ENCODE measurements around the gene CYLC1.

The CYLC1 gene, protein sequence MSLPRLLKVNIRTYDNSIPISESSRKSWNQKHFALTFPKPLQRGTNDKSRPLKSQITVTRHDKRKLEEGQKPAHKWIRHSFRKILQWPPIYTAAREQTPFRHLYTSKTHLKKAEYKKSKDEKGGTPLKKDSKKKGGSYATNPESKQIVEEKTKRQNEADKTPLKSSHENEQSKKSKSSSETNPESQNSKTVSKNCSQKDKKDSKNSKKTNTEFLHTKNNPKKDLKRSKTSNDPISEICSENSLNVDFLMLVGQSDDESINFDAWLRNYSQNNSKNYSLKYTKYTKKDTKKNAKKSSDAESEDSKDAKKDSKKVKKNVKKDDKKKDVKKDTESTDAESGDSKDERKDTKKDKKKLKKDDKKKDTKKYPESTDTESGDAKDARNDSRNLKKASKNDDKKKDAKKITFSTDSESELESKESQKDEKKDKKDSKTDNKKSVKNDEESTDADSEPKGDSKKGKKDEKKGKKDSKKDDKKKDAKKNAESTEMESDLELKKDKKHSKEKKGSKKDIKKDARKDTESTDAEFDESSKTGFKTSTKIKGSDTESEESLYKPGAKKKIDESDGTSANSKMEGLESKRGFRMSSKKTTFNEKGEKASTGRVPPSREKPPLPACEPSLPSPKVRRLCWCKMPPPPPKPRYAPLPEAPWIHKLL

DNA sequence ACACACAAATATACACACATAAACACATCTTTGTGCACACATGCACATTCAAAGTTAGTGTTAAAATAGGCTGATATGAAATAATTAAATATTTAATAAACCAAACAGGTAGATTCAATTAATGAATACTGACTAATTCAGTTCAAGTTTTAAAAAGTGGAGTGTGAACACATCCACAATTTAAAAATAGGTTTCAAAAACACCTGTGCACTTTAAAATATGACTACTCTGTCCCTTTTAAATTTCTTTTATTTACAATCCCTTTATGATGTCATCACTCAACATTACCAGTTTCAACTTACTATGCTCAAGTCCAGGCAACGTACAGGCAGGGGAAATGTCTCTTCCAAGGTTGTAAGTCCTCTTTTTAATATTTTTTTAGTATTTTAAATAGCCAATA lies at the start of gene CYLC1:
TSS of gene CYLC1 (plus strand) at position 301 of the 400 bp plus-strand sequence. CDS start at position 338, 37 bp downstream.
- no peak for DNase-seq (ENCODE audit: low read depth)
- no peak within 1 kb of the TSS for H3K4me3 ChIP-seq (ENCODE audit: low read depth, low read length)
- no peak for TF ChIP-seq POLR2A (IDR thresholded peaks at IDR 0.05; ENCODE audit: extremely low read depth, insufficient read length)

- TF ChIP-seq POLR2A (IDR thresholded peaks at IDR 0.05; ENCODE audit: extremely low read depth, insufficient read length) (no peak), MYC (IDR thresholded peaks at IDR 0.05; ENCODE audit: low read depth, low read length) (no peak), MAX (IDR thresholded peaks at IDR 0.05; ENCODE audit: low read depth, low read length) (no peak)
- TF ChIP-seq, protein P1, sequence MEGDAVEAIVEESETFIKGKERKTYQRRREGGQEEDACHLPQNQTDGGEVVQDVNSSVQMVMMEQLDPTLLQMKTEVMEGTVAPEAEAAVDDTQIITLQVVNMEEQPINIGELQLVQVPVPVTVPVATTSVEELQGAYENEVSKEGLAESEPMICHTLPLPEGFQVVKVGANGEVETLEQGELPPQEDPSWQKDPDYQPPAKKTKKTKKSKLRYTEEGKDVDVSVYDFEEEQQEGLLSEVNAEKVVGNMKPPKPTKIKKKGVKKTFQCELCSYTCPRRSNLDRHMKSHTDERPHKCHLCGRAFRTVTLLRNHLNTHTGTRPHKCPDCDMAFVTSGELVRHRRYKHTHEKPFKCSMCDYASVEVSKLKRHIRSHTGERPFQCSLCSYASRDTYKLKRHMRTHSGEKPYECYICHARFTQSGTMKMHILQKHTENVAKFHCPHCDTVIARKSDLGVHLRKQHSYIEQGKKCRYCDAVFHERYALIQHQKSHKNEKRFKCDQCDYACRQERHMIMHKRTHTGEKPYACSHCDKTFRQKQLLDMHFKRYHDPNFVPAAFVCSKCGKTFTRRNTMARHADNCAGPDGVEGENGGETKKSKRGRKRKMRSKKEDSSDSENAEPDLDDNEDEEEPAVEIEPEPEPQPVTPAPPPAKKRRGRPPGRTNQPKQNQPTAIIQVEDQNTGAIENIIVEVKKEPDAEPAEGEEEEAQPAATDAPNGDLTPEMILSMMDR (IDR thresholded peaks at IDR 0.05; ENCODE audit: low read depth, low read length) = no peak
- peak; percentile 0 for DNase-seq (ENCODE audit: low read depth)
- H3K4me3 ChIP-seq (ENCODE audit: low read depth, low read length) = no peak overlapping the region
Measured at GRCh38 chrX:83819304-83819703, 41.6 kb upstream of the CYLC1 start.

GRCh38 chrX:83829874-83830273 lies 31.1 kb upstream of the CYLC1 start:
- TF ChIP-seq MAX (IDR thresholded peaks at IDR 0.05; ENCODE audit: low read depth, low read length) (no peak), POLR2A (IDR thresholded peaks at IDR 0.05; ENCODE audit: extremely low read depth, insufficient read length) (no peak), MYC (IDR thresholded peaks at IDR 0.05; ENCODE audit: low read depth, low read length) (no peak)
- TF ChIP-seq, protein P1 (IDR thresholded peaks at IDR 0.05; ENCODE audit: low read depth, low read length) = no peak
- H3K4me3 ChIP-seq (ENCODE audit: low read depth, low read length) = no peak overlapping the region
- DNase-seq (ENCODE audit: low read depth) = peak; percentile 0

DNA sequence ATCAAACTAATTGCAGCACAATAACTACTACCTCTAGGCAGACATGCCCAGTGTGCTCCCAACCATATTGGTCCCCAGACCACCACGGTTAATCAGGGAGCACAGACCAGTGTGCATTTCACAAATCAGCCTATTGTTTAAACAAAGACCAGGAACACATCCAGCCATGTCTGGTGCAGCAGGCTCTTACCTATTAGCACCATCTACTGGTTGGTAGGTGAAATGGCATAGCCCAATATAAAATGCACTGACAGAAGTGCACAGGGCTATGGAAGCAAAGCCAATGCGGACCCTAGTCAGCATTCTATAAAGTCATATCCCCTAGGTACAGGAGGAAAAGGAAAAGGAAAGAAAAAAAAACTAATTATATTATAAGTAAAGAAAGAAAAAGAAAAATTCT lies 15.5 kb upstream of the CYLC1 start:
- no peak overlapping the region for H3K4me3 ChIP-seq (ENCODE audit: low read depth, low read length)
- DNase-seq (ENCODE audit: low read depth) = peak; percentile 44
- TF ChIP-seq, protein P1 (IDR thresholded peaks at IDR 0.05; ENCODE audit: low read depth, low read length) = peak; percentile 64
- TF ChIP-seq MAX (IDR thresholded peaks at IDR 0.05; ENCODE audit: low read depth, low read length) (no peak), POLR2A (IDR thresholded peaks at IDR 0.05; ENCODE audit: extremely low read depth, insufficient read length) (no peak), MYC (IDR thresholded peaks at IDR 0.05; ENCODE audit: low read depth, low read length) (no peak)

DNA sequence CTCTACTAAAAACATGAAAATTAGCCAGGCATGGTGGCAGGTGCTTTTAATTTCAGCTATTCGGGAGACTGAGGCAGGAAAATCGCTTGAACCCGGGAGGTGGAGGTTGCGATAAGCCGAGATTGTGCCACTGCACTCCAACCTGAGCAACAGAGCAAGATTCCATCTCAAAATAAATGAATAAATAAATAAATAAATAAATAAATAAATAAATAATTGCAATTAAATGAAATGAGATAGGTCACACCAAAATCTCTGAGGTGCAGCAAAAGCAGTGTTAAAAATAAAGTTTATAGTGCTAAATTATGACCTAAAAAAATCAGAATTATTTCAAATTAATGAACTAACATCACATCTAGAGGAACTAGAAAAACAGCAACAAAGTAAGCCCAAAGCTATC lies 13.6 kb upstream of the CYLC1 start:
- H3K4me3 ChIP-seq (ENCODE audit: low read depth, low read length) = no peak overlapping the region
- TF ChIP-seq, protein P1 (IDR thresholded peaks at IDR 0.05; ENCODE audit: low read depth, low read length) = no peak
- no peak for TF ChIP-seq POLR2A (IDR thresholded peaks at IDR 0.05; ENCODE audit: extremely low read depth, insufficient read length)
- TF ChIP-seq MAX (IDR thresholded peaks at IDR 0.05; ENCODE audit: low read depth, low read length) = no peak
- no peak for TF ChIP-seq MYC (IDR thresholded peaks at IDR 0.05; ENCODE audit: low read depth, low read length)

GRCh38 chrX:83888585-83888984 lies 27.6 kb downstream of the CYLC1 start:
- no peak for TF ChIP-seq MYC (IDR thresholded peaks at IDR 0.05; ENCODE audit: low read depth, low read length)
- no peak for TF ChIP-seq POLR2A (IDR thresholded peaks at IDR 0.05; ENCODE audit: extremely low read depth, insufficient read length)
- no peak for TF ChIP-seq MAX (IDR thresholded peaks at IDR 0.05; ENCODE audit: low read depth, low read length)
- TF ChIP-seq, protein P1 (IDR thresholded peaks at IDR 0.05; ENCODE audit: low read depth, low read length) = no peak
- H3K4me3 ChIP-seq (ENCODE audit: low read depth, low read length) = no peak overlapping the region
- DNase-seq (ENCODE audit: low read depth) = no peak

More for the DNA sequence above, 13.6 kb upstream of the CYLC1 start:
- no peak for DNase-seq (ENCODE audit: low read depth)

All from NB4 (cell line).